ENCODE data around the gene BDH2.

The BDH2 gene

GRCh38 chr4:103079621-103080020, 20.0 kb downstream of the BDH2 start:
- no peak for DNase-seq

GRCh38 chr4:103076747-103077347, 22.8 kb downstream of the BDH2 start, which contains the start of gene SLC9B2:
TSS of gene SLC9B2 (minus strand) at chr4:103076761. CDS start at chr4:103067550, 9,211 bp downstream.
- DNase-seq = no peak

- DNase-seq = peak; percentile 51
Observed at GRCh38 chr4:103075894-103076746, 23.5 kb downstream of the BDH2 start.

- no peak for DNase-seq
Observed at GRCh38 chr4:103075435-103075893, 24.2 kb downstream of the BDH2 start.

GRCh38 chr4:103074744-103075434, 24.7 kb downstream of the BDH2 start:
- no peak for DNase-seq

GRCh38 chr4:103073792-103074438, 25.7 kb downstream of the BDH2 start:
- DNase-seq = no peak

GRCh38 chr4:103067841-103068547, 31.6 kb downstream of the BDH2 start:
- no peak for DNase-seq

- DNase-seq = no peak
Observed at GRCh38 chr4:103060453-103061148, 39.0 kb downstream of the BDH2 start.

GRCh38 chr4:103054030-103054429, 45.6 kb downstream of the BDH2 start:
- no peak for DNase-seq

- no peak for DNase-seq
Observed at GRCh38 chr4:103052779-103053178, 46.9 kb downstream of the BDH2 start.

- DNase-seq = no peak
Observed at GRCh38 chr4:103052145-103052544, 47.5 kb downstream of the BDH2 start.

- no peak for DNase-seq
Observed at GRCh38 chr4:103050736-103051436, 48.7 kb downstream of the BDH2 start.

GRCh38 chr4:103046416-103047290, 53.0 kb downstream of the BDH2 start:
- peak; percentile 2 for DNase-seq

- no peak for DNase-seq
Observed at GRCh38 chr4:103044183-103044582, 55.5 kb downstream of the BDH2 start.

GRCh38 chr4:103036169-103036568, 63.5 kb downstream of the BDH2 start:
- DNase-seq = no peak

GRCh38 chr4:103032574-103032973, 67.1 kb downstream of the BDH2 start:
- DNase-seq = peak; percentile 8

GRCh38 chr4:103030791-103031190, 68.8 kb downstream of the BDH2 start:
- DNase-seq = no peak

- no peak for DNase-seq
Observed at GRCh38 chr4:103029300-103029699, 70.3 kb downstream of the BDH2 start.

All from NCI-H526 treated with DMSO at 0.1 percent for 48 hours (cell line).